COLO668 (cell line): ENCODE measurements around the gene CLDN19.
"Not testable (repeated sequence)": the region's sequence is repeated elsewhere in the genome, so short reads cannot be mapped to it uniquely, and the experiment has no call there.

Experiments
- DNase-seq: peaks from one replicate; lab custom pipeline; 2025; ENCODE audit not compliant: unreplicated experiment; lab: John Stamatoyannopoulos, UW

Gene CLDN19

GRCh38 chr1:42761567-42761966 is 21.5 kb upstream of the CLDN19 start:
- no peak for DNase-seq

- DNase-seq, result no peak
Observed at GRCh38 chr1:42759114-42759513, 19.1 kb upstream of the CLDN19 start.

GRCh38 chr1:42758641-42759040 is 18.6 kb upstream of the CLDN19 start:
- DNase-seq, result no peak

GRCh38 chr1:42757892-42758275 is 17.8 kb upstream of the CLDN19 start:
- DNase-seq, result no peak

GRCh38 chr1:42756956-42757891 is 17.2 kb upstream of the CLDN19 start:
- DNase-seq, result peak; percentile 51

- no peak for DNase-seq
Observed at GRCh38 chr1:42753070-42753469, 13.0 kb upstream of the CLDN19 start.

GRCh38 chr1:42752284-42752683 is 12.2 kb upstream of the CLDN19 start:
- DNase-seq, result no peak

- DNase-seq, result not testable (repeated sequence)
Observed at GRCh38 chr1:42751511-42752070, 11.6 kb upstream of the CLDN19 start.

GRCh38 chr1:42750041-42750440 is 10.0 kb upstream of the CLDN19 start:
- DNase-seq, result no peak

GRCh38 chr1:42748461-42749410 is 8.7 kb upstream of the CLDN19 start:
- DNase-seq, result no peak

GRCh38 chr1:42748021-42748420 is 8.0 kb upstream of the CLDN19 start:
- DNase-seq, result no peak

- peak; percentile 73 for DNase-seq
Observed at GRCh38 chr1:42747125-42747524, 7.1 kb upstream of the CLDN19 start.

- no peak for DNase-seq
Observed at GRCh38 chr1:42746436-42747105, 6.5 kb upstream of the CLDN19 start.

GRCh38 chr1:42745851-42746250 is 5.8 kb upstream of the CLDN19 start:
- no peak for DNase-seq

GRCh38 chr1:42744148-42744413 is 4.0 kb upstream of the CLDN19 start:
- no peak for DNase-seq

- no peak for DNase-seq
Observed at GRCh38 chr1:42743317-42744147, 3.5 kb upstream of the CLDN19 start.

- DNase-seq, result no peak
Observed at GRCh38 chr1:42742617-42743316, 2.7 kb upstream of the CLDN19 start.

GRCh38 chr1:42742141-42742540 is 2.1 kb upstream of the CLDN19 start:
- no peak for DNase-seq

GRCh38 chr1:42741706-42742105 is 1.7 kb upstream of the CLDN19 start:
- no peak for DNase-seq
